HG02981 (cell line): ENCODE measurements around the gene HHIPL1.
"Not testable (repeated sequence)": the region's sequence is repeated elsewhere in the genome, so short reads cannot be mapped to it uniquely, and the experiment has no call there.

ENCODE experiments used
- ATAC-seq: cut with Tn5 transposase; IDR thresholded peaks from one replicate; pipeline ENCODE4 v1.9.1; 2021; ENCODE audit warnings: mild to moderate bottlenecking, moderate library complexity; ENCODE audit not compliant: unreplicated experiment

The HHIPL1 gene

GRCh38 chr14:99633141-99633540, 11.8 kb upstream of the HHIPL1 start:
- ATAC-seq: no peak

GRCh38 chr14:99633918-99634317, 11.0 kb upstream of the HHIPL1 start:
- ATAC-seq: no peak

- no peak for ATAC-seq
These were observed 10.5 kb upstream of the HHIPL1 start for GRCh38 chr14:99634443-99634842.

GRCh38 chr14:99635116-99635515, 9.8 kb upstream of the HHIPL1 start:
- no peak for ATAC-seq

- ATAC-seq: no peak
These were observed 8.4 kb upstream of the HHIPL1 start for GRCh38 chr14:99636487-99636886.

- ATAC-seq: no peak
These were observed 7.3 kb upstream of the HHIPL1 start for GRCh38 chr14:99637624-99638023.

GRCh38 chr14:99642771-99643170, 2.2 kb upstream of the HHIPL1 start:
- ATAC-seq: not testable (repeated sequence)

- ATAC-seq: no peak
These were observed 1.6 kb upstream of the HHIPL1 start for GRCh38 chr14:99643343-99643742.

GRCh38 chr14:99644035-99644587, 818 bp upstream of the HHIPL1 start:
- ATAC-seq: no peak

GRCh38 chr14:99645545-99646505, 896 bp downstream of the HHIPL1 start:
- no peak for ATAC-seq

- no peak for ATAC-seq
These were observed 2.5 kb downstream of the HHIPL1 start for GRCh38 chr14:99647411-99647810.

- ATAC-seq: no peak
These were observed 3.3 kb downstream of the HHIPL1 start for GRCh38 chr14:99648027-99648784.

GRCh38 chr14:99649219-99649618, 4.3 kb downstream of the HHIPL1 start:
- ATAC-seq: no peak

GRCh38 chr14:99649643-99650042, 4.7 kb downstream of the HHIPL1 start:
- no peak for ATAC-seq

GRCh38 chr14:99650189-99650588, 5.3 kb downstream of the HHIPL1 start:
- no peak for ATAC-seq

GRCh38 chr14:99651953-99652746, 7.2 kb downstream of the HHIPL1 start:
- no peak for ATAC-seq

GRCh38 chr14:99654235-99654985, 9.5 kb downstream of the HHIPL1 start:
- no peak for ATAC-seq

- no peak for ATAC-seq
These were observed 10.6 kb downstream of the HHIPL1 start for GRCh38 chr14:99655521-99655920.

- ATAC-seq: no peak
These were observed 11.2 kb downstream of the HHIPL1 start for GRCh38 chr14:99656171-99656570.

GRCh38 chr14:99657645-99658155, 12.8 kb downstream of the HHIPL1 start:
- ATAC-seq: no peak
